ENCODE data around the gene GJD4. TPM values are rescaled to one million over a fixed set of nuclear protein-coding genes. Genes with fewer than 3 reads are reported as not detected.

The GJD4 gene
- polyA plus RNA-seq, 1 donor from 2014 or later = not detected

DNA sequence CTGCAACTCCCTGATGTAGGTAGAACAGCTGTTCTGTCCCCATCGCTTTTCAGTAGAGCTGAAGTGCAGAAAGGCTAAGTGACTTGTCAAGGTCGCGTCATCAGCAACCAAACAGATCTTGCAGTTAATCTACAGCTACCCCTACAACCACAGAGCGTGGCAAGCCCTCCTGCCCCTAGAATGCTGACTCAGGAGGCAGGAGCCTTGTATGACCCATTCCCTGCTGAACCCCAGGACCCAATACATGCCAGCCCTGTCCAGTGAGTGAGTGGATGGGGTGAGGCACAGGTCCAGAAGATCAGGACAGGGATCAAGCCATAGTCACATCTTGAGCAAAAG lies 26.6 kb upstream of the GJD4 start:
- Histone ChIP-seq H3K9me2 (ENCODE audit: insufficient read depth, low read length) (no peaks in the 10 kb centered on the region), H3K36me3 (ENCODE audit: insufficient read depth, low read length) (no peaks in the 10 kb centered on the region), H3K79me2 (replicated peaks; ENCODE audit: insufficient read depth, low read length) (no peaks in the 10 kb centered on the region), H3K4me2 (ENCODE audit: low read length) (no peak overlapping the region), H3K9me3 (ENCODE audit: low read length) (no peaks in the 10 kb centered on the region), H3K27me3 (ENCODE audit: insufficient read depth, low read depth, low read length) (no peaks in the 10 kb centered on the region), H3K4me3 (ENCODE audit: low read length) (no peak overlapping the region), H2AFZ (ENCODE audit: low read depth, low read length) (no peak overlapping the region), H3K27ac (ENCODE audit: low read length) (no peak overlapping the region), H4K20me1 (ENCODE audit: insufficient read depth) (no peaks in the 10 kb centered on the region), H3F3A (ENCODE audit: insufficient read depth, low read length, poor library complexity, severe bottlenecking) (no peaks in the 10 kb centered on the region), H3K9ac (ENCODE audit: low read length) (no peak overlapping the region)
- no peak for TF ChIP-seq RAD21 (conservative IDR thresholded peaks at IDR 0.05)
- no peak for TF ChIP-seq POLR2AphosphoS5 (IDR thresholded peaks at IDR 0.05)
- TF ChIP-seq, protein P1, sequence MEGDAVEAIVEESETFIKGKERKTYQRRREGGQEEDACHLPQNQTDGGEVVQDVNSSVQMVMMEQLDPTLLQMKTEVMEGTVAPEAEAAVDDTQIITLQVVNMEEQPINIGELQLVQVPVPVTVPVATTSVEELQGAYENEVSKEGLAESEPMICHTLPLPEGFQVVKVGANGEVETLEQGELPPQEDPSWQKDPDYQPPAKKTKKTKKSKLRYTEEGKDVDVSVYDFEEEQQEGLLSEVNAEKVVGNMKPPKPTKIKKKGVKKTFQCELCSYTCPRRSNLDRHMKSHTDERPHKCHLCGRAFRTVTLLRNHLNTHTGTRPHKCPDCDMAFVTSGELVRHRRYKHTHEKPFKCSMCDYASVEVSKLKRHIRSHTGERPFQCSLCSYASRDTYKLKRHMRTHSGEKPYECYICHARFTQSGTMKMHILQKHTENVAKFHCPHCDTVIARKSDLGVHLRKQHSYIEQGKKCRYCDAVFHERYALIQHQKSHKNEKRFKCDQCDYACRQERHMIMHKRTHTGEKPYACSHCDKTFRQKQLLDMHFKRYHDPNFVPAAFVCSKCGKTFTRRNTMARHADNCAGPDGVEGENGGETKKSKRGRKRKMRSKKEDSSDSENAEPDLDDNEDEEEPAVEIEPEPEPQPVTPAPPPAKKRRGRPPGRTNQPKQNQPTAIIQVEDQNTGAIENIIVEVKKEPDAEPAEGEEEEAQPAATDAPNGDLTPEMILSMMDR (IDR thresholded peaks at IDR 0.05; ENCODE audit: poor library complexity, severe bottlenecking) = no peak
- no peak for TF ChIP-seq EP300 (conservative IDR thresholded peaks at IDR 0.05; ENCODE audit: poor library complexity, severe bottlenecking)
- no peak for TF ChIP-seq SMC3 (conservative IDR thresholded peaks at IDR 0.05; ENCODE audit: poor library complexity)
- no peak for TF ChIP-seq REST (IDR thresholded peaks at IDR 0.05; ENCODE audit: borderline replicate concordance)
- no peak for TF ChIP-seq MXI1 (conservative IDR thresholded peaks at IDR 0.05; ENCODE audit: poor library complexity, severe bottlenecking)
- TF ChIP-seq TAF1 (IDR thresholded peaks at IDR 0.05; ENCODE audit: low read depth) = no peak
- no peak for TF ChIP-seq EZH2 (IDR thresholded peaks at IDR 0.05; ENCODE audit: borderline replicate concordance, insufficient read depth, low read length, poor library complexity, severe bottlenecking)

GRCh38 chr10:35579116-35579515 lies 26.0 kb upstream of the GJD4 start:
- no peak overlapping the region for H3K9ac ChIP-seq (ENCODE audit: low read length)
- H3K79me2 ChIP-seq (replicated peaks; ENCODE audit: insufficient read depth, low read length) = no peaks in the 10 kb centered on the region
- no peaks in the 10 kb centered on the region for H3K9me2 ChIP-seq (ENCODE audit: insufficient read depth, low read length)
- TF ChIP-seq REST (IDR thresholded peaks at IDR 0.05; ENCODE audit: borderline replicate concordance) (no peak), MXI1 (conservative IDR thresholded peaks at IDR 0.05; ENCODE audit: poor library complexity, severe bottlenecking) (no peak), POLR2AphosphoS5 (IDR thresholded peaks at IDR 0.05) (no peak), TAF1 (IDR thresholded peaks at IDR 0.05; ENCODE audit: low read depth) (no peak), SMC3 (conservative IDR thresholded peaks at IDR 0.05; ENCODE audit: poor library complexity) (no peak), EP300 (conservative IDR thresholded peaks at IDR 0.05; ENCODE audit: poor library complexity, severe bottlenecking) (no peak), EZH2 (IDR thresholded peaks at IDR 0.05; ENCODE audit: borderline replicate concordance, insufficient read depth, low read length, poor library complexity, severe bottlenecking) (no peak), RAD21 (conservative IDR thresholded peaks at IDR 0.05) (no peak)
- TF ChIP-seq, protein P1 (IDR thresholded peaks at IDR 0.05; ENCODE audit: poor library complexity, severe bottlenecking) = no peak
- H3K27me3 ChIP-seq (ENCODE audit: insufficient read depth, low read depth, low read length) = no peaks in the 10 kb centered on the region
- no peak overlapping the region for H3K4me2 ChIP-seq (ENCODE audit: low read length)
- no peaks in the 10 kb centered on the region for H3F3A ChIP-seq (ENCODE audit: insufficient read depth, low read length, poor library complexity, severe bottlenecking)
- no peaks in the 10 kb centered on the region for H4K20me1 ChIP-seq (ENCODE audit: insufficient read depth)
- no peak overlapping the region for H2AFZ ChIP-seq (ENCODE audit: low read depth, low read length)
- no peak overlapping the region for H3K4me3 ChIP-seq (ENCODE audit: low read length)
- no peaks in the 10 kb centered on the region for H3K36me3 ChIP-seq (ENCODE audit: insufficient read depth, low read length)
- no peak overlapping the region for H3K27ac ChIP-seq (ENCODE audit: low read length)
- no peaks in the 10 kb centered on the region for H3K9me3 ChIP-seq (ENCODE audit: low read length)

Data from neural cell (in vitro differentiated cells).